Osteocyte (in vitro differentiated cells): Measurements from ENCODE around the gene FNBP1. TPM values are rescaled to one million over a fixed set of nuclear protein-coding genes. Genes with fewer than 3 reads are reported as not detected.

Source experiments
- DNase-seq: peaks from one replicate; pipeline ENCODE4 v3.0.0; 2021; ENCODE audit warnings: mixed read lengths; ENCODE audit not compliant: unreplicated experiment; ENCODE audit errors: extremely low spot score
- H3K27ac Mint-ChIP-seq: one replicate; pipeline ENCODE4 v1.8.0; 2021; ENCODE audit warnings: mild to moderate bottlenecking, mixed read lengths; ENCODE audit not compliant: unreplicated experiment
- H3K27me3 Mint-ChIP-seq: one replicate; pipeline ENCODE4 v1.8.0; 2021; ENCODE audit warnings: mixed read lengths; ENCODE audit not compliant: unreplicated experiment
- H3K36me3 Mint-ChIP-seq: one replicate; pipeline ENCODE4 v1.8.0; 2021; ENCODE audit warnings: mixed read lengths; ENCODE audit not compliant: unreplicated experiment
- H3K4me1 Mint-ChIP-seq: one replicate; pipeline ENCODE4 v1.8.0; 2021; ENCODE audit warnings: mixed read lengths; ENCODE audit not compliant: unreplicated experiment
- H3K4me3 Mint-ChIP-seq: one replicate; pipeline ENCODE4 v1.8.0; 2021; ENCODE audit warnings: mild to moderate bottlenecking, moderate library complexity, mixed read lengths; ENCODE audit not compliant: unreplicated experiment
- H3K9me3 Mint-ChIP-seq: one replicate; pipeline ENCODE4 v1.8.0; 2021; ENCODE audit warnings: mixed read lengths; ENCODE audit not compliant: unreplicated experiment
- total RNA-seq: library from RNA; stranded (reverse); gene quantifications from 2 replicates; pipeline ENCODE4 v1.2.1, GENCODE V29; 2021
- TF ChIP-seq, protein P1 (sequence below): fragments of 200-600 bp; sonication (generic); IDR thresholded peaks from 2 replicates; pipeline ENCODE4 v1.5.0; 2021; ENCODE audit warnings: antibody characterized with exemption, mild to moderate bottlenecking, moderate library complexity

FNBP1 gene
- total RNA-seq, 1 donor from 2014 or later, result 62.2 TPM

DNA sequence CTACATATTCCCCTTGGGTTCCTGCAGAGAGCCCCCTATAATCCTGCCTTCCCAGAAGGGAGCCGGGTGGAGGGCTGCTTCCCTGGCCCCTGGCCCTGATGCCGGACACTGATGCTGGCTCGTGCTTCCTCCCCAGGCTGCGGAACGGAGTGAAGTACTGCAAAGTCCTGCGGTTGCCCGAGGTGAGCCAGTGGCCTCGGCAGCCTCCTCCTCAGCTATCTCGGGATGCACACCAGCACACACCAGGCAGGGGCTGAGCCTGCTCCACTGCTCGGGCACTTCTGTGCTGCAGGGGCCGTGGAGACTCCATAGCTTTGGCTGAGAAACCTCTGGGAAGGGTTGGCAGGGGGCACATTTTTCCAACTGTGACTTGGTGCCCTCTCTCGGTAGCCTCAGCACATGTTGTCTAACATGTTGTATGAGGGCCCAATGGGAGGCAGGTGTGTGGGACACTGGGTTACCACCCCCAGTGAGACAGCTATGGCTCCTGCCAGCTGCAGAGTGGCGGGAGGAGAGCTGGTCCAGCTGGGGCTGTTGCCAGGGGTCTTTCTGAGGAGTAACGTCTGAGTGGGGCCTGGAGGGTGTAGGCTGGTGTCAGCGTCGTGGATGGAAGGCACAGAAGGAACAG lies 169.3 kb downstream of the FNBP1 start:
- DNase-seq, result no peak
- H3K4me1 Mint-ChIP-seq, result no peaks in the 10 kb centered on the region
- TF ChIP-seq, protein P1, sequence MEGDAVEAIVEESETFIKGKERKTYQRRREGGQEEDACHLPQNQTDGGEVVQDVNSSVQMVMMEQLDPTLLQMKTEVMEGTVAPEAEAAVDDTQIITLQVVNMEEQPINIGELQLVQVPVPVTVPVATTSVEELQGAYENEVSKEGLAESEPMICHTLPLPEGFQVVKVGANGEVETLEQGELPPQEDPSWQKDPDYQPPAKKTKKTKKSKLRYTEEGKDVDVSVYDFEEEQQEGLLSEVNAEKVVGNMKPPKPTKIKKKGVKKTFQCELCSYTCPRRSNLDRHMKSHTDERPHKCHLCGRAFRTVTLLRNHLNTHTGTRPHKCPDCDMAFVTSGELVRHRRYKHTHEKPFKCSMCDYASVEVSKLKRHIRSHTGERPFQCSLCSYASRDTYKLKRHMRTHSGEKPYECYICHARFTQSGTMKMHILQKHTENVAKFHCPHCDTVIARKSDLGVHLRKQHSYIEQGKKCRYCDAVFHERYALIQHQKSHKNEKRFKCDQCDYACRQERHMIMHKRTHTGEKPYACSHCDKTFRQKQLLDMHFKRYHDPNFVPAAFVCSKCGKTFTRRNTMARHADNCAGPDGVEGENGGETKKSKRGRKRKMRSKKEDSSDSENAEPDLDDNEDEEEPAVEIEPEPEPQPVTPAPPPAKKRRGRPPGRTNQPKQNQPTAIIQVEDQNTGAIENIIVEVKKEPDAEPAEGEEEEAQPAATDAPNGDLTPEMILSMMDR, result no peak
- no peak overlapping the region for H3K4me3 Mint-ChIP-seq
- H3K27me3 Mint-ChIP-seq, result no peaks in the 10 kb centered on the region
- H3K9me3 Mint-ChIP-seq, result no peaks in the 10 kb centered on the region
- H3K27ac Mint-ChIP-seq, result no peak overlapping the region
- H3K36me3 Mint-ChIP-seq, result peaks cover 13% of the 10 kb centered on the region

DNA sequence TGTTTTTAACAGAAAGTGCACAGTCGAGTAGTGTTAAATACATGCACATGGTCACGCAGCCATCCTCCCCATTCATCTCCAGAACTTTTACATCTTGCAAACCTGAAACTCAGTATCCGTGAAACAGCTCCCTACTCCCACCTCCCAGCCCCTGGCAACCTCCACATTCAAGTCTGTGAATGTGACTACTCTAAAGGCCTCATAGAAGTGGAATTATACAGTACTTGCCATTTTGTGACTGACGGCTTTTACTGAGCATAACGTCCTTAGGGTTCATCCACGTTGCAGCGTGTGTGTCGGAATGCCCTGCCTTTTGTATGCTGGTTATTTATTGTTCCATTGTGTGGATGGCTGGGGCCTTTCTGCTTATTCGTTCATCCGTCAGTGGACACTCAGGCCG lies 171.9 kb downstream of the FNBP1 start:
- Mint-ChIP-seq H3K36me3 (peaks cover 13% of the 10 kb centered on the region), H3K27me3 (no peaks in the 10 kb centered on the region), H3K9me3 (no peaks in the 10 kb centered on the region), H3K4me1 (no peaks in the 10 kb centered on the region), H3K4me3 (no peak overlapping the region), H3K27ac (no peak overlapping the region)
- no peak for DNase-seq
- TF ChIP-seq, protein P1, result no peak

DNA sequence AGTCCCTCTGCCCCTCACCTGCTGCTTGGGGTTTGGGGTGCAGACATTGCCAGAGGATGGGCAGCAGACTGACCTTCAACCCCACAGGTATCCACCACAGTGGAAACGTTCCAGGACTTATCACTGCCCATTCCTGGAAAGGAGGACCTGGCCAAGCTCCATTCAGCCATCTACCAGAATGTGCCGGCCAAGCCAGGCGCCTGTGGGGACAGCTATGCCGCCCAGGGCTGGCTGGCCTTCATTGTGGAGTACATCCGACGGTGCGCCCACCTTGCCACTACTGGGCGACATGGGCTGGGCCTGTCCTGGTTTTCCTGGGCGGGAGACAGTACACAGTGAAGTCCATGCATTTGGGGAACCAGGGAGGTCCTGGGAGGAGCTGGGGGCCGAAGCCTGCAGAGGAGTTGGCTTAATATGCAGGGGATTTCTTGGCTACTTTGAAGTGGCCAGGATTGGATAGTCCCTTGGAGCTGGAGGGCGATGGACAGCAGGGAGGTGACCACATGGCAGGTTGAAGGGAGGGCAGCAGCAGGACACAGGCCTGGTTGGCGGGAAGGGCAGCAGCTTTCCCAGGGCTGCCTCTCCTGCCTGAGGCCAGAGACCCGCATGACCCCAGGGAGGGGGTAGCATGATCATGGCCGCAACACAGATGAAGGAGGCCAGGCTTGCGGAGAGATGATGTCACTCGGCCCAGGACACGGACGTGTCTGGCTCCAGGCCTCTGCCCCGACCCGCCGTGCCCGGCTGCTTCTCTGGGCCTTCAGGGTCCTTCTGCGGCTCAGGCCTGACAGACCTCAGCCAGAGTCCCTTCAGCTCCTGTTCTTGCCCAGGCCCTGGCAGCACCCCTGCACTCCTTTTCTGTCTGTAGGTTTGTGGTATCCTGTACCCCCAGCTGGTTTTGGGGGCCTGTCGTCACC lies 173.1 kb downstream of the FNBP1 start:
- Mint-ChIP-seq H3K27ac (no peak overlapping the region), H3K36me3 (peaks cover 20% of the 10 kb centered on the region), H3K27me3 (no peaks in the 10 kb centered on the region), H3K4me1 (no peaks in the 10 kb centered on the region), H3K9me3 (no peaks in the 10 kb centered on the region), H3K4me3 (no peak overlapping the region)
- TF ChIP-seq, protein P1, result no peak
- DNase-seq, result no peak

DNA sequence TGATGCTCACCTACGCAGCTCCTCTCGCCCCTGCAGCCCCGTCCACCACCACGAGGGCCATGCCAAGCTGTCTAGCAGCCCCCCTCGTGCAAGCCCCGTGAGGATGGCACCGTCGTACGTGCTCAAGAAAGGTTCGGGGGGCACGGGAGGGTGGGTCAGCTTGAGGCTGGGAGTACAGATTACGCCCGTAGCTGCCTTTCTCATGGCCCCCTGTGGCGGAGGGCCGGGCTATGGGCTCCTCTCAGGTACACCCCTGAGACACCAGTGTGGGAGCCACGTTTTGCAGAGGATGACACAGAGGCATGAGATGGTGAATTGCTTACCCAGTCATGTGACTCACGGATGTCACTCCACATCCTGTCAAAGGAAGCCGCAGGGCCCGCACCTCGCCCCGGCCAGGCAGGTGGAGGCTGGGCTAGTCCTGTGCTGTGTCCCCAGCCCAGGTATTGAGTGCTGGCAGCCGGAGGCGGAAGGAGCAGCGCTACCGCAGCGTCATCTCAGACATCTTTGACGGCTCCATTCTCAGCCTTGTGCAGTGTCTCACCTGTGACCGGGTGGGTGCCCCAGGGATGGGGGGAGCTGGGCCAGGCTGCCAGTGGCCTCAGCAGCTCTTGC lies 174.0 kb downstream of the FNBP1 start:
- TF ChIP-seq, protein P1, result no peak
- Mint-ChIP-seq H3K4me1 (no peaks in the 10 kb centered on the region), H3K4me3 (no peak overlapping the region), H3K27ac (no peak overlapping the region), H3K9me3 (no peaks in the 10 kb centered on the region), H3K36me3 (peaks cover 14% of the 10 kb centered on the region), H3K27me3 (no peaks in the 10 kb centered on the region)
- DNase-seq, result no peak
